Mammary epithelial cell (primary cell): ENCODE data around the gene C5orf46.

Source experiments
- CTCF ChIP-seq, 2 donors: IDR thresholded peaks in 1 of 2; conservative IDR thresholded peaks in 1 of 2; 2 replicates each; pipeline ENCODE4 v1.5.1; 2011 to 2012; ENCODE audit warnings: inconsistent platforms in 2 of 2, low read length in 2 of 2, mild to moderate bottlenecking in 2 of 2, control low read depth in 1 of 2, low read depth in 1 of 2; ENCODE audit not compliant: insufficient read depth in 1 of 2; ENCODE audit errors: extremely low read depth in 1 of 2
- EZH2 ChIP-seq: IDR thresholded peaks from 2 replicates; pipeline ENCODE4 v1.6.1; 2012; ENCODE audit warnings: low read length, inconsistent platforms, borderline replicate concordance

- TF ChIP-seq CTCF (conservative IDR thresholded peaks at IDR 0.05 in 1 of 2, IDR thresholded peaks at IDR 0.05 in 1 of 2; ENCODE audit: extremely low read depth in 1 of 2, insufficient read depth in 1 of 2, low read depth in 1 of 2, low read length in 2 of 2) = no peak
- no peak for TF ChIP-seq EZH2
These were observed 49.5 kb downstream of the C5orf46 start for GRCh38 chr5:147856801-147857200.
